ENCODE results near the gene PSMG2. TPM values are rescaled to one million over a fixed set of nuclear protein-coding genes. Genes with fewer than 3 reads are reported as not detected.

The PSMG2 gene
- total RNA-seq, 2 donors from 2014 or later: 8.2 to 36.8 TPM

- intact Hi-C loops (cut with DNase I): no loop called here
- no peak for TF ChIP-seq CTCF (IDR thresholded peaks at IDR 0.05)
- TF ChIP-seq POLR2A (IDR thresholded peaks at IDR 0.05): peak in 2 of 3 donors; percentile 32 to 35
These were observed 23.6 kb upstream of the PSMG2 start for GRCh38 chr18:12679183-12679786.

GRCh38 chr18:12686100-12686499 is 16.7 kb upstream of the PSMG2 start:
- intact Hi-C loops (cut with DNase I): no loop called here
- no peak for DNase-seq
- Histone ChIP-seq H3K4me3 (no peak overlapping the region), H3K36me3 (replicated peaks in 1 of 2; ENCODE audit: insufficient read depth in 1 of 2, low read depth in 2 of 2) (peaks cover 0 to 2% of the 10 kb centered on the region in 2 donors), H3K4me1 (peaks cover 7% of the 10 kb centered on the region), H3K27ac (no peak overlapping the region), H3K27me3 (no peaks in the 10 kb centered on the region), H3K9me3 (no peaks in the 10 kb centered on the region)
- TF ChIP-seq POLR2A (IDR thresholded peaks at IDR 0.05) (no peak), CTCF (IDR thresholded peaks at IDR 0.05) (no peak)
- 72 to 78% methylated on average over 3 of the region's 3 CpGs for WGBS, 2 donors
- ATAC-seq: no peak

More at GRCh38 chr18:12679183-12679786, 23.6 kb upstream of the PSMG2 start:
- DNase-seq (peak in 3 of 4 donors; percentile 28 to 37 (median 29)), ATAC-seq (peak; percentile 24)
- Histone ChIP-seq H3K36me3 (replicated peaks in 1 of 2; ENCODE audit: insufficient read depth in 1 of 2, low read depth in 2 of 2) (peaks cover 2 to 9% of the 10 kb centered on the region in 2 donors), H3K4me3 (no peak overlapping the region), H3K27ac (peak overlapping the region in 2 of 4 donors; percentile 42 to 61), H3K4me1 (no peaks in the 10 kb centered on the region), H3K9me3 (no peaks in the 10 kb centered on the region), H3K27me3 (no peaks in the 10 kb centered on the region)
- WGBS, 2 donors: 53 to 67% methylated on average over 8 of the region's 8 CpGs

- DNase-seq (no peak), ATAC-seq (no peak)
- peaks cover 7% of the 10 kb centered on the region for H3K4me1 ChIP-seq
- no peak overlapping the region for H3K27ac ChIP-seq
- 47 to 50% methylated on average over 4 of the region's 4 CpGs for WGBS, 2 donors
- intact Hi-C loops (cut with DNase I): no loop called here
- TF ChIP-seq CTCF (IDR thresholded peaks at IDR 0.05): no peak
- TF ChIP-seq POLR2A (IDR thresholded peaks at IDR 0.05): no peak
- no peaks in the 10 kb centered on the region for H3K27me3 ChIP-seq
- H3K36me3 ChIP-seq (replicated peaks in 1 of 2; ENCODE audit: insufficient read depth in 1 of 2, low read depth in 2 of 2): peaks cover 0 to 2% of the 10 kb centered on the region in 2 donors
- no peak overlapping the region for H3K4me3 ChIP-seq
- no peaks in the 10 kb centered on the region for H3K9me3 ChIP-seq
These were observed 13.5 kb upstream of the PSMG2 start for GRCh38 chr18:12689256-12689850.

- Histone ChIP-seq H3K9me3 (no peaks in the 10 kb centered on the region), H3K36me3 (replicated peaks in 1 of 2; ENCODE audit: insufficient read depth in 1 of 2, low read depth in 2 of 2) (no peaks in the 10 kb centered on the region), H3K4me1 (peaks cover 7% of the 10 kb centered on the region), H3K27ac (no peak overlapping the region), H3K27me3 (no peaks in the 10 kb centered on the region), H3K4me3 (no peak overlapping the region)
- WGBS, 2 donors: 81 to 88% methylated on average over 7 to 9 of the region's 9 CpGs
- TF ChIP-seq POLR2A (IDR thresholded peaks at IDR 0.05) (no peak), CTCF (IDR thresholded peaks at IDR 0.05) (no peak)
- intact Hi-C loops (cut with DNase I): no loop called here
- DNase-seq (no peak), ATAC-seq (no peak)
These were observed 10.6 kb upstream of the PSMG2 start for GRCh38 chr18:12692206-12692605.

GRCh38 chr18:12694032-12694431 is 8.8 kb upstream of the PSMG2 start:
- TF ChIP-seq CTCF (IDR thresholded peaks at IDR 0.05): no peak
- no peak for TF ChIP-seq POLR2A (IDR thresholded peaks at IDR 0.05)
- H3K9me3 ChIP-seq: no peaks in the 10 kb centered on the region
- H3K4me1 ChIP-seq: peaks cover 7% of the 10 kb centered on the region
- no peaks in the 10 kb centered on the region for H3K27me3 ChIP-seq
- WGBS, 2 donors: 41 to 67% methylated on average over 2 of the region's 2 CpGs
- H3K36me3 ChIP-seq (replicated peaks in 1 of 2; ENCODE audit: insufficient read depth in 1 of 2, low read depth in 2 of 2): no peaks in the 10 kb centered on the region
- ATAC-seq (no peak), DNase-seq (no peak)
- H3K27ac ChIP-seq: no peak overlapping the region
- no peak overlapping the region for H3K4me3 ChIP-seq
- intact Hi-C loops (cut with DNase I): no loop called here

All from body of pancreas (tissue), 4 donors.